Iris pigment epithelial cell (primary cell): ENCODE data around the gene RFX2.
A peak's percentile ranks its signal among the peaks of the same experiment; 100 is the strongest.
"Not testable (repeated sequence)": the region's sequence is repeated elsewhere in the genome, so short reads cannot be mapped to it uniquely, and the experiment has no call there.

Experiments used
- DNase-seq: peaks from one replicate; pipeline ENCODE4 v3.0.0-alpha.2; 2011; ENCODE audit warnings: low read depth

Gene RFX2

DNA sequence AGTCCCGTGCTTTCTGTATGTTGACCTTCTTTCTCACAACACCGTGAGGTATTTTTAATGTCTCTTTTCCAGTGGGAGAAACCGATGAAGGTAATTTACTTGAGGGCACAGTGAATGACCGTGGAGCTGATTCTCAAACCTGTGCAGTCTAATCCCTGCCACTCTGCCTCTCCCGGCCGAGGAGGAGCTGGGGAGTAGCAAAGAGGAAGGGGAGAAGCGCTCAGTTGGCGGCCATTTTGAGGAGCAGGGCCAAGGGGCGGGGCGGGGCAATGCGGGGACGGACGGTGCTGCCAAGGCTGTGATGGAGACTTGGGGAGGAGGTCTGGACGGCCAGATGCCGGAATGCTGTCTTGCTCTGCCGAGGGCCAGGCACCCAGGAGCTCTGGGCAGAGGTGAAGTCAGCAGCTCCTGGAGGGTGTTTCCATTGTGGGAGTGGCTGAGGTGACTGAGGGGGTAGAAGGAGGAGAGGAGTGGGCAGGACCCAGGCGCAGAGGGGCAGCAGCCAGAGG is 120.0 kb downstream of the RFX2 start:
- DNase-seq: no peak

GRCh38 chr19:5989388-5990074 is 120.8 kb downstream of the RFX2 start:
- DNase-seq: no peak

DNA sequence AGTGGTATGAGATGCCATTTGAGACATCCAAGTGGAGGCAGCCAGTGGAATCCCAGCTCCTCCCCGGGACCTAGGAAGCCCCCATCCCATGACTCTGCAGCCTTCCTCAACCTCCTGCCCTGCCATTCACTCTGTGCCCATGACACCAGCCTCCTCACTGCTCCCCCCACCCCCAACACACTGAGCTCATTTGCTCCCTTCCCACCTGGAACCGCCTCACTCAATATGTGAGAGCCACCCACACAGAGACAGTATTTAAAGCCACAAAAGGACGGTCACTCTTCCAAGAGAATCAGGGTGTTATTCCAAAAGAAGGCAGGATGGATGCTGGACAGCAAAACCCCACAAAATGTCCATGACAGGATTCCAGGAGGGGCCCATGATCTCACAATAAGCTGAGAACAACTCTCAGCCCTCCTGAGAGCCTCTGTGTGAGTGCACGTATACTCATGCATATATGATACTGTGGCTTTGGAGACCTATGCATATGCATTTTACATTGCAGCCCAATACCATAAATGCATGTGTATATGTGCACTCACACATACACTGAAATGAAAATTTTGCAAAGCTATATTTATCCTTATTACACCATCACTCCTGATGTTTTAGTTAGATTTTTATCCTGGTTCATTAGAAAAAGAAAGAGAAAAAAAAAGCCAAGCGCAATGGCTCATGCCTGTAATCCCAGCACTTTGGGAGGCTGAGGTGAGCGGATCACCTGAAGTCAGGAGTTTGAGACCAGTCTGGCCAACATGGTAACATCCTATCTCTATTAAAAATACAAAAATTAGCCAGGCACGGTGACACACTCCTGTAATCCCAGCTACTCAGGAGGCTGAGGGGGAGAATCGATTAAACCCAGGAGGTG is 121.5 kb downstream of the RFX2 start:
- no peak for DNase-seq

- DNase-seq: peak; percentile 72
These were observed 123.1 kb downstream of the RFX2 start for GRCh38 chr19:5987077-5987818.

- not testable (repeated sequence) for DNase-seq
These were observed 124.5 kb downstream of the RFX2 start for GRCh38 chr19:5985837-5986236.

DNA sequence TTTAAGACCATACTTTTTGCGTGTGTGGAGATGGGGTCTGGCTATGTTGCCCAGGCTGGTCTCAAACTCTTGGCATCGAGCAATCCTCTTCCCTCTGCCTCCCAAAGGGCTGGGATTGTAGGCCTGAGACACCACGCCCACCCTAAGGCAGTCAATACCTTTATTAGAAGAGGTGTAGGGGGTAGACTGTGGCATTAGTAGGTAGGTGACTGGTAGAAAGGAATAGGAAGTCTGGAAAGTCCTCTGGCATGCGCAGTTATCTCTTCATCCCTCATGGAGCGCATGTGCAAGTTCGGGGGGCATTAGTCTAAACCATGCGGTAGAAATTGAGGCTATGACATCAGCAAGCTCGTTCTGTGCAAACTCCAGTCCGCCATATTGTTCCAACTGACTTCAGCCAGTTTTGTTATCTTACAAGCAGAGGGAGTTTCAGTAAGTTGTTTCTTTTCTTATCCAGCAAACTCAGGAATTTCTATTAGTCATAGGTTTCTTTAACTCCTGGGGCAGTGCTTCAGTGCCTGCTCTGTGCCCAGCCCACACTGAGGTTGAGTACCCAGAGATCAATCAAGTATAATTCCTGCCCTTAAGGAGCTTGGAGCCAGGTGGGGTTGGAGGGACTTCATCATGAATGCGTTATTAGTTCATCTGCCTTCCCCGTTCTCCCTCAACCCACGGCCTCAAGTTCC is 125.1 kb downstream of the RFX2 start:
- DNase-seq: peak; percentile 66

DNA sequence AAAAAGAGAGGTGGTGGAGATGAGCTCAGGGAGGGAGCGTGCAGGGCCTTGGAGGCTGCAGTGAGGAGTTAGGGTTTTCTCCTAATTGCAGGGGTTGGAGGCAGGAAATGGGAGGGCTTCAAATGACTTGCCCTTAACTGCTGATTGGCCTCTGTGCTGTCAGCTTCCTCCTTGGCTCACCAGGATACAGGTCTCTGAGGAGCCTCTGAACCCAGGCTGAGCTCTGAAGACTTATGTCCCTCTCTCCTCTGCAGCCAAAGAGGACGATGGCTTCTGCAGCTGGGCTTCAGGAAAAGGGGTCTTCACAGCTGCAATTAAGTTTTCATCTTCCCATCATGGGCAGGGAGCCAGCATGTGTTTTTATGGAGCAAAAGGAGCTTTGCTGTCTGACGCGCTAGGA is 125.7 kb downstream of the RFX2 start:
- DNase-seq: no peak

DNA sequence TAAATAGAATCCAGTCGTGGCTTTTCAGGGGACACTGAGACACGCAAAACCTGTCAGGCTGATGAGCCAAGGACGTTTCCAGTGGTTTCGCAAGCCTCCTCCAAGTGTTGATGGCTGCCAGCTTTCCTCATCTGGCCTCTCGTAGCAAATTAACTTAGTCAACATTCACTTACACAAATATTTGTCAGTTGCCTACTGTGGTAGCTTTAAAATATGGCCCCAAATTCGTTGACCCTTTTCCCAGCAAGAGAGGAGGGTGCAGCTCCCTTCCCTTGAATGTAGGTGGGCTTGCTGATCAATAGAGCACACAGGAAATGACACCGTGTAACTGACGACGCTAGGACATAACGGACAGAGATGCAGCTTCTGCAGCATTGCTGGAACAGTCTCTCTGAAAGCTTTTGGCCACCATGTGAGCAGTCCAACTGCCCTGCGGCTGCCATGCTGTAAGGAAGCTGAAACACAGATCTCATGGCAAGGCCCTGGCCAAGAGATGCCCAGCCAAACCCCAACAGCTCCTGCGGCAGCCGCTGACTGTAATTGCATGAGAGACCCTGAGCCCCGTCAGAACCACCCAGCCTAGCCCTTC is 126.8 kb downstream of the RFX2 start:
- DNase-seq: no peak

- no peak for DNase-seq
These were observed 131.4 kb downstream of the RFX2 start for GRCh38 chr19:5978606-5979552.

DNA sequence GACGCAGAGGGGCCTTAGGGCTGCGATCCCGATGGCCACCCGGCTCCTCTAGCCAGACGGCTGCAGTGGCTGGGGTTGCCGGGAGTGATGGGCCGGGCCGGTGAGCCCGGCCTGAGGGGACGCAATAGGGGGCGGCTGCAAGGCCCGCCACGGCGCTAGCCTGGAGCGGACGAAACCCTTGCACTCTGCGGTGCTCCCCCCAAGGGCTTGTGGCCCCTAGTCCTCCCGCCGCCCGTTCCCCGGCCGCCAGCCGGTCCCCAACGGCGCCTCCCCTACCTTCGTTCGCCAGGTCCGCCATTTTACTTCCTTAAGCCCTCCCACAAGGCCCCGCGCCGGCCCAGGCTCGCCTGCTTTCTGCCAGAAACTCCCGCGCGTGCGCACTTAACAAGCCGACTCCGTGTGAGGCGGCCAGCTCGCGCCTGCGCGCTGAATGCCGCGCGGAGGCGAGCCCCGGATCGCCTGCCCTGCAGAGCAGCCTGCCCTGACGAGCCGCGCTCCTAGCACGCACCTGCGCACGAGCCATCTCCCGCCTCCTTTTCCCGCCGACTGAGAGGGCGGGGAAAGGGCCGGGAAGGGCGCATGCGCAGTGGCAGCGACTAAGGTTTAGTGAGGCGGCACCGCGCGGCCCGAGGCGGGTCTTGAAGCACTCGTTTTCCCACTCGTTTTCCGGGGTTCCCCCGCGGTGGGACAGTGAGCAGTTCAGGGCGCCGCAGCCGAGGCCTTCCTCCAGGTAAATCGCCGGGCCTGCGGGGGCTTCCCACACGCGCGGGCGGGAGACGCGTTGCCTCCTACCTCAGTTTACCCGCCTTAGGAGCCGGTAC is 132.3 kb downstream of the RFX2 start, which contains the start of gene RANBP3:
Gene RANBP3 (minus strand): TSS at position 356 of the 821 bp plus-strand sequence. CDS start 58 bp downstream, at position 298.
- DNase-seq: peak; percentile 98

DNA sequence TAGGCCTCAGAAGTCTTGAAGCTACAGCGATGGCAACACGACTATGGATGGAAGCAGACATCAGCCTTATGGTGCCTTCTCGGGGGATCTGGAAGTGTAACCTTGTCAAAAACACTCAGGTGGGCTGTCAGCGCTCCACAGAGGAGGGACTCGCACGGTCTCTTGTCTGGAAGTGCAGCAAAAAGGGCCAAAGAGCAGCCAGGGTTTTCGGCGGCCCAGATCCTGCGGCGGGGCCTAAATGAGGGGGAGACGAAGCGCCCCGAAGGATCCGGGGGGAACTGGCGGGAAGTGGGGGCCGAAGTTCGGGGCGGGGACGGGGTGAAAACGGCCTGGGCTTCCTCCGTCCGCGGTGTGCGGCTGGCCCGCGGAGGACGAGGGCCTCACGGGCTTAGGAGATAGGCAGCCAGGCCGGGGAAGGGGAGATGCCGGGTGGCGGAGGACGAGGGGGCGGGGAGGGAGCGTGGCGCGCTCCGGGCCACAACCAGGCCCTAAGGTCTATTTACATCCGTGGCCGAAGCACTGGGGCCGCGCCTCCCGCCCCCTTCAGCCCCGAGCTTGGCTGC is 133.0 kb downstream of the RFX2 start:
- DNase-seq: no peak

GRCh38 chr19:5976768-5977167 is 133.5 kb downstream of the RFX2 start:
- DNase-seq: no peak

DNA sequence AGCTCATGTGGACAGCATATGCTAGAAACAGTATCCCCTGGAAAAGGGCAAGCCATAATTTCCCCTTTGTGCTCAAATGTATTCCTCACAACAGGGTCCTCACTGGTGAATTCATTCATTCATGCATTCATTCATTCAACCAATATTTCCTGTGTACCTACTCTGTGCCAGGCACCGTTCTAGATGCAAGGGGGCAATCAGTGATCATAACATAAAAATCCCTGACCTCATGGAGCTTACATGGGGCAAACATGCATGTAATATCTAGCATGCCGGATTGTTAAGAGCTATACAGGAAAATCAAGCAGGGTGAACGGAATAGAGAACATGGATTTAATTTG is 134.9 kb downstream of the RFX2 start:
- DNase-seq: no peak

- no peak for DNase-seq
These were observed 135.4 kb downstream of the RFX2 start for GRCh38 chr19:5974721-5975387.

- DNase-seq: peak; percentile 32
These were observed 136.2 kb downstream of the RFX2 start for GRCh38 chr19:5973867-5974635.

DNA sequence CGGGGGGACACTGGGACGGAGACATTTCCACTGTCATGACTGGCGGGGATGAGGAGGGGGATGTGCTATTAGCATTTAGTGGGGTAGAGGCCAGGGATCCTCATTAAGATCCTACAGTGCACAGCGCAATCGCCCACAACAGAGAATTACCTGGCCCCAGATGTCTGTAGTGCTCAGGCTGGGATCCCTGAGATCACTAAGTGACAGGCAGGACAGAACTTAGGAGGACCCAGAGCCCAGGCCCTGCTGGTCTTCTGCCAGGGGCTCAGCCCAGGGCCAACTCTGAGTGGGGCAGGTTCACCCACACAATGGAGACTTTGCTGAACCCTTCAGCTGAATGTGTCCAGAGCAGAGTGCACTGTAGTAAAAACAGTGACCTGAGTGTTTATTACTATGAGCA is 136.9 kb downstream of the RFX2 start:
- no peak for DNase-seq

DNA sequence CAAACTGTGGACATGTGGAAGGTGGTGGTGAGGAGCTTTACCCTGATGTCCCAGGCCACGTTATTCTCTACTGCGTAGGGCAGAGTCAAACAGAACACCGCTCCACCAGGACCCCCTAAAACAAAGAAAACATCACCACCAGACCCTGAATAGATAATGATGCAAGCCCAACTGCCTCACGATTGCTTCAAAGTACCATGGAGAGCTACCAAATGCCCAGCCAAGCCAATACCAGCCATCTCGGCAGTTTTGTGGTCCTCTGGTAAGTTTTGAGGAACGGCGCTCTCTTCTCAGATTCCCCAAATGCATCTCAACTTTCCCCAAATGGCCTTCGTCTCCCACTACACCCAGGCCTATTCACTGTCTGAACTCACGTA is 138.0 kb downstream of the RFX2 start:
- DNase-seq: no peak
